Endothelial cell of umbilical vein (primary cell): Measurements from ENCODE around the gene DBF4B.

ENCODE experiments used
- CTCF ChIP-seq, 2 donors: IDR thresholded peaks; 1 replicate in 1 of 2; 2 replicates in 1 of 2; pipeline ENCODE4 v1.5.1; 2011; ENCODE audit warnings: low read length in 2 of 2, mild to moderate bottlenecking in 2 of 2, moderate library complexity in 2 of 2, control low read depth in 1 of 2, inconsistent platforms in 1 of 2, low read depth in 1 of 2; ENCODE audit not compliant: insufficient read depth in 1 of 2; ENCODE audit errors: extremely low read depth in 1 of 2
- EZH2 ChIP-seq: IDR thresholded peaks from 2 replicates; pipeline ENCODE4 v1.6.1; 2012; ENCODE audit warnings: borderline replicate concordance, low read depth, mild to moderate bottlenecking, moderate library complexity, low read length, inconsistent platforms; ENCODE audit not compliant: severe bottlenecking
- JUN ChIP-seq: IDR thresholded peaks from 2 replicates; pipeline ENCODE4 v1.6.1; 2011; ENCODE audit warnings: borderline replicate concordance, low read depth; ENCODE audit not compliant: insufficient read length, insufficient read depth
- MAX ChIP-seq: IDR thresholded peaks from 2 replicates; pipeline ENCODE4 v1.6.1; 2011; ENCODE audit not compliant: insufficient read depth, insufficient read length
- MYC ChIP-seq: IDR thresholded peaks from one replicate; pipeline ENCODE4 v1.6.1; 2011; ENCODE audit warnings: mild to moderate bottlenecking, low read depth, low read length
- POLR2A ChIP-seq: IDR thresholded peaks from 2 replicates; pipeline ENCODE4 v1.6.1; 2012; ENCODE audit warnings: low read depth, mild to moderate bottlenecking, control low read depth, low read length
- POLR2AphosphoS5 ChIP-seq: IDR thresholded peaks from 2 replicates; pipeline ENCODE4 v1.6.1; 2012; ENCODE audit warnings: low read depth, mild to moderate bottlenecking, control low read depth, low read length, moderate library complexity; ENCODE audit not compliant: insufficient read depth

GRCh38 chr17:44761932-44762810, 53.7 kb downstream of the DBF4B start:
- TF ChIP-seq CTCF (IDR thresholded peaks at IDR 0.05; ENCODE audit: extremely low read depth in 1 of 2, insufficient read depth in 1 of 2, low read depth in 1 of 2, low read length in 2 of 2) = no peak
- no peak for TF ChIP-seq POLR2A
- no peak for TF ChIP-seq EZH2
- no peak for TF ChIP-seq JUN
- TF ChIP-seq MYC = no peak
- no peak for TF ChIP-seq MAX
- no peak for TF ChIP-seq POLR2AphosphoS5
